ENCODE measurements around the gene TAF4.

The TAF4 gene

DNA sequence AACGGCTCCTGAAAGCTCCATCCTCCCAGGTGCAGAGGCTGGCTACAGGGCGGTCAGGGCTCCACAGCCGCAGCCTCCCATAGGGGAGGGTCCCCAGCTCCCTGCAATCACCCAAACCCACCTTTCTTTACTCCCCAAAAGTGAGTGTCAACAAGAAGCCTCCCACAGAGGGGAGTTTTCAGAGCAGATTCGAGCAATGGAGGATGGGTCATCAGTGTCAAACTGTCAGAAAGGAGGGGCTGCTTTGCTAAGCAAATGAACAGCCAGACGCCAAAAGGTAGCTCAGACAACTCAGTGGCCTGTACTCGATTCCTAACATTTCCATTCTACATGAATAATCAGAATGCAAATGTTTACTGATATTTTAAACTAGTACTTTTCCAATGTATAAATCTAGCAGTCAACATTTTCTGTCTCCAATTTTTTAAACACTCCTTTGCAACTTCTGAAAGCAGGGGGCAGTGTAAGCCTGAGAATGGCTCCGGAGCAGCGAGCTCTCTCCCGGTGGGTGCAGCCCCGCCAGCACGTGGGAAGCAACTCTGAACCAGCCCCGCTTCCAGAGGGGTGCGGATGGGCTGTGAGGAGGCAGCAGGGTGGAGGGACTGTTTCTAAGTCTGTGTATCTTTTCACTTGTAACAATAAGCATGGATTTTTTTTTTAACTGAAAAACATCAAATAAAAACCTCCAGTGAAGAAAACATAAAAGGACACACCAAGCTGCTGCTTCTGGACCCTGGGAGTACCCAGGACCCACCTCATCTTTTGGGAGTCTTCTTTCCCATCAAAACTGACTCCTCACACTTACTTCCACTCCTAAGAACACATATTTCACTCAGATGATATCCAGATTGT lies 54.9 kb downstream of the TAF4 start:
- DNase-seq (ENCODE audit: low read depth), result peak; percentile 3
- TF ChIP-seq, protein P1, sequence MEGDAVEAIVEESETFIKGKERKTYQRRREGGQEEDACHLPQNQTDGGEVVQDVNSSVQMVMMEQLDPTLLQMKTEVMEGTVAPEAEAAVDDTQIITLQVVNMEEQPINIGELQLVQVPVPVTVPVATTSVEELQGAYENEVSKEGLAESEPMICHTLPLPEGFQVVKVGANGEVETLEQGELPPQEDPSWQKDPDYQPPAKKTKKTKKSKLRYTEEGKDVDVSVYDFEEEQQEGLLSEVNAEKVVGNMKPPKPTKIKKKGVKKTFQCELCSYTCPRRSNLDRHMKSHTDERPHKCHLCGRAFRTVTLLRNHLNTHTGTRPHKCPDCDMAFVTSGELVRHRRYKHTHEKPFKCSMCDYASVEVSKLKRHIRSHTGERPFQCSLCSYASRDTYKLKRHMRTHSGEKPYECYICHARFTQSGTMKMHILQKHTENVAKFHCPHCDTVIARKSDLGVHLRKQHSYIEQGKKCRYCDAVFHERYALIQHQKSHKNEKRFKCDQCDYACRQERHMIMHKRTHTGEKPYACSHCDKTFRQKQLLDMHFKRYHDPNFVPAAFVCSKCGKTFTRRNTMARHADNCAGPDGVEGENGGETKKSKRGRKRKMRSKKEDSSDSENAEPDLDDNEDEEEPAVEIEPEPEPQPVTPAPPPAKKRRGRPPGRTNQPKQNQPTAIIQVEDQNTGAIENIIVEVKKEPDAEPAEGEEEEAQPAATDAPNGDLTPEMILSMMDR (IDR thresholded peaks at IDR 0.05; ENCODE audit: control insufficient read depth, insufficient read depth, low read depth, low read length, missing control alignments), result peak; percentile 61
- H3K4me3 ChIP-seq (ENCODE audit: control insufficient read depth, low read depth, low read length), result no peak overlapping the region

DNA sequence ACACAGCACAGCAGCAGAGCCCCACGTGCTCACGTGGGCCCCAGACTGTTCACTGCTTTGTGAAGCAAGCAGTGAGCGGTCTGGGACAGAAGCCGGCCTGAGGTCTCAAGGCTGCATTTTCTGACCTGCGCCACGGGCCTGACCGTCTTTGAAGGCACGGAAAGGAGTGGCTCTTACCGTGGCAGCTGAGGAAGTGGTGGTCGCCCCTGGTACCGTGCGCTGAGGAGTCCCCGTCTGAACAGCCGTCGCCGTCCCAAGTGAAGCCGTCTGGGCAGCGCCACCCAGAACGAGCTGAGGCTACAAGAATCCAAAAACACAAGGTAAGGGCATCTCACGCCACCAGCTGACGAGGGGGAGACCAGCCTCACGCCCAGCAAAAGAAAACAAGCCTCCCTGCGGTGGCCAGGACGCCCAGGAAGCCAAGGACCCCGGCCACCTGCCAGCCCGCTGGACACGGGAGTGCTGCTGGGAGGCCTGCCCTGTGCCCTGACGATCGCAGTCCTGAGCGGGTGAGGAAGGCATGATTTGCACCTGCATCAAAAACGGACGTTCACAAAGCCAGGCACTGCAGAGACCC lies 55.7 kb downstream of the TAF4 start:
- TF ChIP-seq, protein P1 (IDR thresholded peaks at IDR 0.05; ENCODE audit: control insufficient read depth, insufficient read depth, low read depth, low read length, missing control alignments), result no peak
- no peak for DNase-seq (ENCODE audit: low read depth)
- no peak overlapping the region for H3K4me3 ChIP-seq (ENCODE audit: control insufficient read depth, low read depth, low read length)

DNA sequence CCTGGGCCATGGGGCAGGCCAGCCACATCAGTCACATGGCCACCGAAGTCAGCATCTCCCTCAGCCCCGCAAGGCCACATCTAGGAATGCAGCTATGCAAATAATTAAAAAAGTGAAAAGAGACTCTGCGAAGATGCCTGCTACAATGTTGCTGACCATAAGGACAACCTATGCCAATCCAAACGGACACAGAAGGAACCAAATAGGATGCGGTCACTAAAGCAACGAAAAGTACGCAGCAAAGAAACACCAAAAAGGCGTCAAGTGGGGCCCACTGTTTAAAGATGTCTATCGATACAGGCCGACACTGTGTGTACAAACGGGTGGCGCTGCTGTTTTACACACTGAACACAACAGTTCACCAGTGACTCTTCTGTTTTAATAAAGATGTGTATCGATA lies 56.4 kb downstream of the TAF4 start:
- no peak overlapping the region for H3K4me3 ChIP-seq (ENCODE audit: control insufficient read depth, low read depth, low read length)
- no peak for DNase-seq (ENCODE audit: low read depth)
- TF ChIP-seq, protein P1 (IDR thresholded peaks at IDR 0.05; ENCODE audit: control insufficient read depth, insufficient read depth, low read depth, low read length, missing control alignments), result no peak

DNA sequence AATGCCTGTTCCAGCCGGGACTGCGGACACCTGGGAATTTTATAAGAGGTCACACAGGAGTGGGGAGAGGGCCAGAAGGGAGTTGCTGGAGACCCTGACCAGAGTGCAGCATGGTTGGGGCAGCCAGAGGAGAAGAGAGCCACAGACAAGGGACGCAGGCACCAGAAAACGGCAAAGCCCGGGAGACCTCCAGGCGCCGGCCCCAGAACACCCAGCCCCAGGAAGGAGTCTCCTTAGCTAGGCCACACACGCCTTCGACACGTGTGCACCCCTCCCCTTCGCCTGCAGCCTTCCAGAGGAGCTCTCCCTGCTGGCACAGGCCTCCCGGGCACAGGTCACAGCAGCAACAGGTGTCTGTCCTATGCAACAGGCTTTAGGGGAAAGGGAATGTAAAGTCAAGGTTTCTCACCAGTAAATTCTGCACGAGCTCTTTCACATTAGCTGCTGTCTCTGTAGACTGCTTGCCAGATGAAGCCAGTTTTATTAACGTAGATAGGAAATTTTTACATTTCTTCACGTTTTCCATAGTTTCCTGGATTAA lies 57.0 kb downstream of the TAF4 start:
- TF ChIP-seq, protein P1 (IDR thresholded peaks at IDR 0.05; ENCODE audit: control insufficient read depth, insufficient read depth, low read depth, low read length, missing control alignments), result no peak
- no peak for DNase-seq (ENCODE audit: low read depth)
- H3K4me3 ChIP-seq (ENCODE audit: control insufficient read depth, low read depth, low read length), result no peak overlapping the region

DNA sequence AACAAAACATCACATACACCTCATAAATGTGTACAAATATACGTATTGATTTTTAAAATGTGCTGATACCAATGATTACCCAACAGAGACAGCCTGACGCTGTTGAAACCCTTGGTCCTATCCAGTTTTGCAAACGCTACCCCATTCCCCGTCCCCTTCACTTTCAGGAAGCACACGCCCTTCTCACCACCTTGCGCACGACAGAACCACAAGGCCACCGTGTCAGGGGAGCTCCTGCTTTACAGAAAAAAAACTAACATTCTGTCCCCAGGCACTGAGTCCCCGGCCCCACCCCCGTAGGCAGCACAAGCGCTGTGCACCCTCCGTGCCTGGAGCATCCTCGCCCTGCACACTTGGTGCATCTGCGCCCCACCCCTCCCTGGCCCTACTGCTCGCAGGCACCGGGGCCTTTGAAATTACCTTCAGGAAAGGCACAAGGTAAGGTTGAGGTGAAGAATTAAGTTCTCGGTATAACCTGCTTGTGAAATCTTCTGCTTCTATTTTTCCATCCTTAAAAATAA lies 58.5 kb downstream of the TAF4 start:
- no peak for DNase-seq (ENCODE audit: low read depth)
- no peak overlapping the region for H3K4me3 ChIP-seq (ENCODE audit: control insufficient read depth, low read depth, low read length)
- TF ChIP-seq, protein P1 (IDR thresholded peaks at IDR 0.05; ENCODE audit: control insufficient read depth, insufficient read depth, low read depth, low read length, missing control alignments), result no peak

DNA sequence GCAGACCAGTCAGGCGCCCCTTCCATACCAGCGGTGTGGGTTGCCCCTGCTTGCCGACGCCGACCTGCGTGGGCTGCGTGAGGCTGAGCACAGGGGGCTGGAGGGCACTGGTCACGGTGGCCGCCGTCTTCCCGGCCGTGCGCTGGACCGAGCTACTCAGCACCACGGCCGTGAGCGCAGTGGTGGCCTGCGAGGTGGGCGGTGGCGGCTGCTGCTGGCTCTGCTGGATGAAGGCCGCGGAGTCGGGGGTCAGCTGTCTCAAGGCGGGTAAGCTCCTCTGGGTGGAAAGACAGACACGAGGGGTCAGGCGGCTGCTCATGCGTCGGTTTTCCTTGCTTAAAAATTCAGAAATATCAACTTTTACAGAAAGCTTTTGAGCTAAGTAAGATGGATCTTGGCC lies 59.2 kb downstream of the TAF4 start:
- no peak for DNase-seq (ENCODE audit: low read depth)
- H3K4me3 ChIP-seq (ENCODE audit: control insufficient read depth, low read depth, low read length), result no peak overlapping the region
- TF ChIP-seq, protein P1 (IDR thresholded peaks at IDR 0.05; ENCODE audit: control insufficient read depth, insufficient read depth, low read depth, low read length, missing control alignments), result no peak

All from AG09309 (cell line).